EH (cell line): ENCODE data around the gene GMCL2.

Source experiments
- DNase-seq: peaks from one replicate; pipeline ENCODE4 v3.0.0-alpha.2; 2015; ENCODE audit warnings: low read depth

GMCL2 gene

GRCh38 chr5:178221853-178222252, 34.7 kb upstream of the GMCL2 start:
- no peak for DNase-seq

- DNase-seq, result no peak
Measured at GRCh38 chr5:178221282-178221681, 34.1 kb upstream of the GMCL2 start.

GRCh38 chr5:178218827-178219226, 31.7 kb upstream of the GMCL2 start:
- DNase-seq, result no peak

- DNase-seq, result no peak
Measured at GRCh38 chr5:178218237-178218776, 31.1 kb upstream of the GMCL2 start.

GRCh38 chr5:178216779-178217178, 29.6 kb upstream of the GMCL2 start:
- no peak for DNase-seq

GRCh38 chr5:178216088-178216534, 28.9 kb upstream of the GMCL2 start:
- no peak for DNase-seq

- DNase-seq, result no peak
Measured at GRCh38 chr5:178215280-178216002, 28.3 kb upstream of the GMCL2 start.

GRCh38 chr5:178214160-178214803, 27.1 kb upstream of the GMCL2 start:
- no peak for DNase-seq

GRCh38 chr5:178213748-178214151, 26.6 kb upstream of the GMCL2 start:
- no peak for DNase-seq

GRCh38 chr5:178213003-178213461, 25.9 kb upstream of the GMCL2 start:
- DNase-seq, result no peak

GRCh38 chr5:178212241-178213002, 25.3 kb upstream of the GMCL2 start:
- no peak for DNase-seq

GRCh38 chr5:178211095-178212048, 24.2 kb upstream of the GMCL2 start:
- DNase-seq, result no peak

GRCh38 chr5:178210686-178211085, 23.5 kb upstream of the GMCL2 start:
- DNase-seq, result no peak

GRCh38 chr5:178210073-178210535, 22.9 kb upstream of the GMCL2 start:
- no peak for DNase-seq

GRCh38 chr5:178209334-178210072, 22.3 kb upstream of the GMCL2 start:
- no peak for DNase-seq

GRCh38 chr5:178208540-178209227, 21.5 kb upstream of the GMCL2 start:
- no peak for DNase-seq

GRCh38 chr5:178207917-178208280, 20.7 kb upstream of the GMCL2 start:
- no peak for DNase-seq

GRCh38 chr5:178207183-178207916, 20.2 kb upstream of the GMCL2 start:
- peak; percentile 64 for DNase-seq
